GM12864 (cell line): ENCODE data around the gene FAM83B.

Source experiments
- DNase-seq: peaks from one replicate; pipeline ENCODE4 v3.0.0-alpha.2; 2011; ENCODE audit warnings: low read depth
- H3K4me3 ChIP-seq: 2 replicates; pipeline ENCODE4 v1.5.1; 2011; ENCODE audit warnings: mild to moderate bottlenecking, low read depth, low read length, control low read depth
- TF ChIP-seq, protein P1 (sequence below): IDR thresholded peaks from 2 replicates; pipeline ENCODE4 v1.5.1; 2011; ENCODE audit warnings: low read depth, mild to moderate bottlenecking, moderate library complexity, low read length, control low read depth, inconsistent platforms; ENCODE audit errors: missing control alignments

FAM83B gene

DNA sequence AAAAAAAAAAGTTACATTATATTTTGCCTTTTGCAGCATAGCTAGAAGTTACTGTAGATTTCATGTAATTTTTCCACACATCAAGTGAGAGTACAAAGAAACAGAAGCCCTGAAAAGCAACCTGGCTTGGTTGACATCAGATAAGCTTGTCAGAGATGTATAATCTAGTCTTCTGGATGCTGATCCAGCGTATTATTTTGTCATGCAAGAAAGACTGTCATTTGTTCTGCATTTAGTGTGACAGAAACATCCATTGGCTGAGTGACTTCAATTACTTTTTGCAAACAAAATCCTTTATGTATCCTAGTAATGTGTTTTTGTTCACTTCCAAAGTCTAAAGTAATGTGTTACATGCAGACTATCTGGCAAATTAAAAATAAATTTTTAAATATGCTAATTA is 75.3 kb downstream of the FAM83B start:
- TF ChIP-seq, protein P1, sequence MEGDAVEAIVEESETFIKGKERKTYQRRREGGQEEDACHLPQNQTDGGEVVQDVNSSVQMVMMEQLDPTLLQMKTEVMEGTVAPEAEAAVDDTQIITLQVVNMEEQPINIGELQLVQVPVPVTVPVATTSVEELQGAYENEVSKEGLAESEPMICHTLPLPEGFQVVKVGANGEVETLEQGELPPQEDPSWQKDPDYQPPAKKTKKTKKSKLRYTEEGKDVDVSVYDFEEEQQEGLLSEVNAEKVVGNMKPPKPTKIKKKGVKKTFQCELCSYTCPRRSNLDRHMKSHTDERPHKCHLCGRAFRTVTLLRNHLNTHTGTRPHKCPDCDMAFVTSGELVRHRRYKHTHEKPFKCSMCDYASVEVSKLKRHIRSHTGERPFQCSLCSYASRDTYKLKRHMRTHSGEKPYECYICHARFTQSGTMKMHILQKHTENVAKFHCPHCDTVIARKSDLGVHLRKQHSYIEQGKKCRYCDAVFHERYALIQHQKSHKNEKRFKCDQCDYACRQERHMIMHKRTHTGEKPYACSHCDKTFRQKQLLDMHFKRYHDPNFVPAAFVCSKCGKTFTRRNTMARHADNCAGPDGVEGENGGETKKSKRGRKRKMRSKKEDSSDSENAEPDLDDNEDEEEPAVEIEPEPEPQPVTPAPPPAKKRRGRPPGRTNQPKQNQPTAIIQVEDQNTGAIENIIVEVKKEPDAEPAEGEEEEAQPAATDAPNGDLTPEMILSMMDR: no peak
- DNase-seq: no peak
- no peak overlapping the region for H3K4me3 ChIP-seq

DNA sequence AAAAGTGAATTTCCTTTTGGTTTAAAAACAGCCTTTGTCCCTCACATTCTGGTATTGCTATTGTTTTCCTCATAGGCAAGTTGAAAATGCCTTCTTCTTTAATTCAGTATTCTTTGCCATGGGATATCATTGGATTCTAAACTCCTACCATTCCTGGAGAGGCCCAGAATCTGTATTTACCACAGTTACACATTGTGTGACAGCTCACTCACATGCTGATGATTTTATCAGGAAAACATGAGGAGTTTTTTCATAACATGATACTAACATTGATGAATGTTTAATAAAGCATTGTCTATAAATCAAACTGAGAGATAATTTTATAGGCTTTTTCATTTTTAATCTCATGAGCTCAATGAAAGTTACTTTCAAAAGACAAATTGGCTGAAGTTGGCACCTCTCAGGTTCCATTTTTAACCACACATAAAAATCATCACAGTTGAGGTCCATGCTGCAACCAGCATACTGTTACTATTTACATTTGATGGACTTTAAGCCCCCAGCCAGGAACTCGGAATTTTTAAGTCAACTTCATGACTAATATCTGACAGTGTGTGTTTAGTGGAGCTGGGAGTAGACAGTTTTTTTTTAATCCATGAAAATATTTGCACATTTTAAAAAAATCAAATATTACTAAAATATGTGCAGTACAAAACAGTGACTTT is 82.8 kb downstream of the FAM83B start:
- TF ChIP-seq, protein P1: no peak
- no peak overlapping the region for H3K4me3 ChIP-seq
- DNase-seq: no peak

DNA sequence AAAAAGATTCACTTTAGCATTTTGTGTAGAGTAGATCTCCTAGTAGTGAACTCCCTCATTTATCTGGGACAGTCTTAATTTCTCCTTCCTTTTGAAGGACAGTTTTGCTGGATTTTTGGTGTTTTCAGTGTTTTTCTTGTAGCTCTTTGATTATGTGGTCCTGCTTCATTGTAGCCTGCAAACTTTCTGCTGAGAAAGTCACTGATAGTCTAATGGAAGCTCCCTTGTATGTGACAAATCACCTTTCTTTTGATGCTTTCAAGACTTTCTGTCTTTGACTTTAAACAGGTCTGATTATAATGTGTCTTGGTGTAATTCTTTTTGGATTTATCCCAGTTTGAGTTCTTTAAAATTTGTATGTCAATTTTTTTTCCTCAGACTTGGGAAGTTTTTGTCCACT is 86.1 kb downstream of the FAM83B start:
- DNase-seq: no peak
- no peak overlapping the region for H3K4me3 ChIP-seq
- TF ChIP-seq, protein P1: no peak

DNA sequence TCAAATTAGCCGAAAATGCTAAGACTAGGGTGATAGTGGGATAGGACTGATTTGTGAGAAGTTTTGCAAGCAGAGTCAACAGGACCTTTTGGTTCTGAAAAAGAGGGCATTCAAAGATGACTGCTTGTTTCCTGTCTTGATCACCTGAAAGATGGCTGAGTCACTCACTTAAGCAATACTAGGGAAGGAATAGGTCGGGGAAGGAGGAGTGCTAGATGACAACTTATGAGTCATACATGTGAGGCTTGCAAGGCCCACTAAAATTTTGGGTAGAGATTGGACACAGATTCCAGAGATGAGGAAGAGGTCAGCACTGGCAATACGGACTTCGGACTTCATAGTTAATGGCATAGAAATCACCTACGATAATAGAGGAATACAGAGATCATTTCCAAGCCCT is 89.2 kb downstream of the FAM83B start:
- TF ChIP-seq, protein P1: no peak
- H3K4me3 ChIP-seq: no peak overlapping the region
- no peak for DNase-seq

DNA sequence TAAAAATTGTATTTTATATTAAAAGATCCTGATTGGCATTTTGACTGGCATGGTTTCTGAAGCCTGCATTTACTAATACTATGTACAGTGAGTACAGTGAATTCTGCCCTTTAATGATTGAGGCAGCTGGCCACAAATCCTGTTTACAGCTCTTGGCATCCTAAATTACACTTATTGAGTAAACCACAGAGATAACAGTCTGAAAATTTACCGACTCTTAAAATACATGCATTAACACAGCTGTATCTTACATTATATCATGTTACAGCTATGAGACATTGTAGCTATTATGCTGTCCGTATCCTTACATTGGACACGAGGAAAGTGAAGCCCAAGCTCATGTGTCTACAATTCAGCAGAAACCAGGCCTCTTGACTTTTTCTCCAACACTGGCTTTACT is 90.8 kb downstream of the FAM83B start:
- no peak for DNase-seq
- no peak overlapping the region for H3K4me3 ChIP-seq
- TF ChIP-seq, protein P1: no peak

DNA sequence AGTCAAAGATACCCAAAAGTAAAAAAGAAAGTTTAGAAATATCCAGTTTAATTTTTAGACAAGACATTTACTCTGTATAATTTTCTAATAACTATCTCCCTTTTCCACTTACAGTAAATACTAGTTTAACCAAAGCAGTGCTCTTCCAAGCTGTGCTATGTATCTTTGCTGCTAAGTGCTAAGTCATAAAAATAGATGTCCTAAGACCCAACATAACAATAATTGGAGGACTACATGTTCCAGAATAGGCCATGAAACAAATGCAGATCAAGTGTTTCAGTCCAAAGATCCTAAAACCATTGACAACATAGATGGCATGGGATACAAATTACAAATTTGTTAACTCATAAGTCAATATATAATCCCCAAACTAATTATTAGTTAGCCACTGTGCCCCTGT is 111.1 kb downstream of the FAM83B start:
- H3K4me3 ChIP-seq: no peak overlapping the region
- TF ChIP-seq, protein P1: no peak

DNA sequence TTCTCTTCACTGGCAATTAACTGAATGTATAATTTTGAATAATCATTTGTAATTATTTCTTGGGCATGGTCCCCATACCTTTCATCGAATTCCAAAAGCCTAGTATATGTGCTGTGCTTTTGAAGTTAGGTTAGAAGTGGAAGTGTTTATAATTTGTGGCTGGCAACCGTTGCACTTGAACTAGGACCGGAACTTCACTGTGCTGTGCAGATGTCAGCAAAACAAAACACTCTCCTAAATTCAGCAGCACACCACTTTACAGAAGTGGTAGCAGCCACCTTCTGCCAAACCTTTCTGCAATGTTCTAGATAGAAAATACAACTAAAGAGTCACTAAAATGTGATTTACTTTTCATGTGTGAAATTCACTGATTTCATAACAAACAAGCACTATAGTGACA is 111.9 kb downstream of the FAM83B start:
- H3K4me3 ChIP-seq: no peak overlapping the region
- TF ChIP-seq, protein P1: no peak
- DNase-seq: no peak

More for the DNA sequence above, 111.1 kb downstream of the FAM83B start:
- DNase-seq: no peak
